ENCODE measurements around the gene THOC7.

DNA sequence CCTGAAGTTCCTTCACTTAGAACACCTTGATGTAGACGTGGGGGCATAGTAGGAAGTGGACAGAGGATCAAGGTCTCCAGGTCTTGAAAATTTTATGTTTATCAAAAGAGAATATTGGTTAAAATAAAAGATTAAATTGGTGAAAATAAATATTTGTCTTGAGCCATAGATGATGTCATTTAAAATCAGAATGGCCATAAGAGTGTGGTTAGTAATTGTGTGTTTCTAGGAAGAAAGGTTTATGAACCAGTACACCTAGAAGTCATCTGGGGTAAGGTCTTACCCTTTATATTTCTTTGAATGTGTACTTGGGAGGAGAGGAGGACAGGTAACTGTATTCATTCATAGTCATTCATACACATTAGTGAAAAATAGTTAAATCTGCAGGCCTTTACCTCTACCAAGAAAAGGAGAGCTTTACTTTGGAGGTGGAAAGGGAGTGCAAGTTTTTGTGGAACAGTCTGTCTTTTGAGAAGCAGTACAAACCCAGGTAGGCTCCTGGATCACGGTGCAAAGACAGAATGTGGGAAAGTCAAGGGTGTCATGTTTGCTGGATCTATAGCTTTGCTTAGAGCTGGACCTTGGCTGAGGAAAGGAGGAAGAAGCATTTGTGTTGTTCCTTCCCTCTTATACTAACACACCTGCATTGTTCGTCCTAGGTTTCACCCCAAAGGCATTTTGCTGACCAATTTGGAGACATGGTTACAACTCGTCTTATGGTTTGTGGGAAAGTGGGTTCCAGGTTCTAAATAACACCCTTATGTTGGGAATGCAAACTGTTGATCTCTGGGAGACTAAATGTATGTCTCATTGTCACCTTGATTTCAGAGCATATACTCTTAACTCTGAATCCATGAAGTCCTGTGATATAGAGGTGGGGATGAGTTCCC lies 42.4 kb upstream of the THOC7 start:
- TF ChIP-seq EZH2 (IDR thresholded peaks at IDR 0.05; ENCODE audit: low read length, unreplicated experiment) = no peak
- TF ChIP-seq, protein P1, sequence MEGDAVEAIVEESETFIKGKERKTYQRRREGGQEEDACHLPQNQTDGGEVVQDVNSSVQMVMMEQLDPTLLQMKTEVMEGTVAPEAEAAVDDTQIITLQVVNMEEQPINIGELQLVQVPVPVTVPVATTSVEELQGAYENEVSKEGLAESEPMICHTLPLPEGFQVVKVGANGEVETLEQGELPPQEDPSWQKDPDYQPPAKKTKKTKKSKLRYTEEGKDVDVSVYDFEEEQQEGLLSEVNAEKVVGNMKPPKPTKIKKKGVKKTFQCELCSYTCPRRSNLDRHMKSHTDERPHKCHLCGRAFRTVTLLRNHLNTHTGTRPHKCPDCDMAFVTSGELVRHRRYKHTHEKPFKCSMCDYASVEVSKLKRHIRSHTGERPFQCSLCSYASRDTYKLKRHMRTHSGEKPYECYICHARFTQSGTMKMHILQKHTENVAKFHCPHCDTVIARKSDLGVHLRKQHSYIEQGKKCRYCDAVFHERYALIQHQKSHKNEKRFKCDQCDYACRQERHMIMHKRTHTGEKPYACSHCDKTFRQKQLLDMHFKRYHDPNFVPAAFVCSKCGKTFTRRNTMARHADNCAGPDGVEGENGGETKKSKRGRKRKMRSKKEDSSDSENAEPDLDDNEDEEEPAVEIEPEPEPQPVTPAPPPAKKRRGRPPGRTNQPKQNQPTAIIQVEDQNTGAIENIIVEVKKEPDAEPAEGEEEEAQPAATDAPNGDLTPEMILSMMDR (conservative IDR thresholded peaks at IDR 0.05; ENCODE audit: low read depth, low read length) = no peak
- TF ChIP-seq EZH2phosphoT487 (IDR thresholded peaks at IDR 0.05; ENCODE audit: borderline replicate concordance, low read length) = no peak

Measured in PC-3 (cell line).